ENCODE results near the gene CFAP43.

The CFAP43 gene

GRCh38 chr10:104208730-104209129 lies 23.4 kb downstream of the CFAP43 start:
- no peak for DNase-seq (ENCODE audit: low read depth in 2 of 2)
- H3K4me3 ChIP-seq (replicated peaks in 1 of 2; ENCODE audit: low read depth in 2 of 2, low read length in 2 of 2): no peak overlapping the region
- no peak for TF ChIP-seq CTCF (IDR thresholded peaks at IDR 0.05; ENCODE audit: low read depth, low read length)

- H3K4me3 ChIP-seq (replicated peaks in 1 of 2; ENCODE audit: low read depth in 2 of 2, low read length in 2 of 2): no peak overlapping the region
- no peak for DNase-seq (ENCODE audit: low read depth in 2 of 2)
- no peak for TF ChIP-seq CTCF (IDR thresholded peaks at IDR 0.05; ENCODE audit: low read depth, low read length)
Observed at GRCh38 chr10:104202231-104202630, 29.9 kb downstream of the CFAP43 start.

- DNase-seq (ENCODE audit: low read depth in 2 of 2): no peak
- H3K4me3 ChIP-seq (replicated peaks in 1 of 2; ENCODE audit: low read depth in 2 of 2, low read length in 2 of 2): no peak overlapping the region
- no peak for TF ChIP-seq CTCF (IDR thresholded peaks at IDR 0.05; ENCODE audit: low read depth, low read length)
Observed at GRCh38 chr10:104201636-104202035, 30.5 kb downstream of the CFAP43 start.

GRCh38 chr10:104199567-104199966 lies 32.6 kb downstream of the CFAP43 start:
- DNase-seq (ENCODE audit: low read depth in 2 of 2): no peak
- H3K4me3 ChIP-seq (replicated peaks in 1 of 2; ENCODE audit: low read depth in 2 of 2, low read length in 2 of 2): no peak overlapping the region
- TF ChIP-seq CTCF (IDR thresholded peaks at IDR 0.05; ENCODE audit: low read depth, low read length): no peak

GRCh38 chr10:104197364-104197763 lies 34.8 kb downstream of the CFAP43 start:
- H3K4me3 ChIP-seq (replicated peaks in 1 of 2; ENCODE audit: low read depth in 2 of 2, low read length in 2 of 2): no peak overlapping the region
- TF ChIP-seq CTCF (IDR thresholded peaks at IDR 0.05; ENCODE audit: low read depth, low read length): no peak
- no peak for DNase-seq (ENCODE audit: low read depth in 2 of 2)

GRCh38 chr10:104195706-104196105 lies 36.5 kb downstream of the CFAP43 start:
- DNase-seq (ENCODE audit: low read depth in 2 of 2): no peak
- TF ChIP-seq CTCF (IDR thresholded peaks at IDR 0.05; ENCODE audit: low read depth, low read length): no peak
- no peak overlapping the region for H3K4me3 ChIP-seq (replicated peaks in 1 of 2; ENCODE audit: low read depth in 2 of 2, low read length in 2 of 2)

- TF ChIP-seq CTCF (IDR thresholded peaks at IDR 0.05; ENCODE audit: low read depth, low read length): no peak
- no peak for DNase-seq (ENCODE audit: low read depth in 2 of 2)
- H3K4me3 ChIP-seq (replicated peaks in 1 of 2; ENCODE audit: low read depth in 2 of 2, low read length in 2 of 2): no peak overlapping the region
Observed at GRCh38 chr10:104193787-104194186, 38.4 kb downstream of the CFAP43 start.
